ENCODE data around the gene TEX29. TPM values are rescaled to one million over a fixed set of nuclear protein-coding genes. Genes with fewer than 3 reads are reported as not detected.

The TEX29 gene
- total RNA-seq, 6 donors from 2014 or later, result 0.37 to 1.2 (median 0.63) TPM; not detected in 3

- H3K9me3 ChIP-seq, result no peaks in the 10 kb centered on the region
- TF ChIP-seq CTCF (IDR thresholded peaks at IDR 0.05) (no peak), EP300 (IDR thresholded peaks at IDR 0.05) (no peak), POLR2A (IDR thresholded peaks at IDR 0.05) (no peak), POLR2AphosphoS5 (IDR thresholded peaks at IDR 0.05) (no peak)
- no peak overlapping the region for H3K27ac ChIP-seq
- no peak overlapping the region for H3K4me3 ChIP-seq
- no peaks in the 10 kb centered on the region for H3K36me3 ChIP-seq
- DNase-seq, result no peak
- WGBS, 2 donors, result 50 to 74% methylated on average over 4 of the region's 4 CpGs
- no peak for ATAC-seq (ENCODE audit: low FRiP score in 2 of 2)
- no peaks in the 10 kb centered on the region for H3K4me1 ChIP-seq
- no peaks in the 10 kb centered on the region for H3K27me3 ChIP-seq
Observed at GRCh38 chr13:111356795-111357194, 36.4 kb downstream of the TEX29 start.

- no peak for ATAC-seq (ENCODE audit: low FRiP score in 2 of 2)
Observed at GRCh38 chr13:111359237-111359915, 38.9 kb downstream of the TEX29 start.

GRCh38 chr13:111359930-111360329 is 39.5 kb downstream of the TEX29 start:
- Histone ChIP-seq H3K27me3 (no peaks in the 10 kb centered on the region), H3K4me1 (no peaks in the 10 kb centered on the region), H3K4me3 (no peak overlapping the region), H3K36me3 (no peaks in the 10 kb centered on the region), H3K9me3 (no peaks in the 10 kb centered on the region), H3K27ac (no peak overlapping the region)
- DNase-seq (no peak), ATAC-seq (ENCODE audit: low FRiP score in 2 of 2) (no peak)
- no peak for TF ChIP-seq CTCF (IDR thresholded peaks at IDR 0.05)
- no peak for TF ChIP-seq POLR2AphosphoS5 (IDR thresholded peaks at IDR 0.05)
- no peak for TF ChIP-seq EP300 (IDR thresholded peaks at IDR 0.05)
- TF ChIP-seq POLR2A (IDR thresholded peaks at IDR 0.05), result no peak
- WGBS, 2 donors, result 72 to 75% methylated on average over 7 of the region's 7 CpGs

More at GRCh38 chr13:111359237-111359915, 38.9 kb downstream of the TEX29 start:
- H3K4me3 ChIP-seq, result no peak overlapping the region
- no peaks in the 10 kb centered on the region for H3K27me3 ChIP-seq
- DNase-seq, result no peak
- 63 to 68% methylated on average over 7 to 11 of the region's 11 CpGs for WGBS, 2 donors
- TF ChIP-seq POLR2A (IDR thresholded peaks at IDR 0.05) (no peak), POLR2AphosphoS5 (IDR thresholded peaks at IDR 0.05) (no peak), CTCF (IDR thresholded peaks at IDR 0.05) (no peak), EP300 (IDR thresholded peaks at IDR 0.05) (no peak)
- no peaks in the 10 kb centered on the region for H3K4me1 ChIP-seq
- no peaks in the 10 kb centered on the region for H3K9me3 ChIP-seq
- no peaks in the 10 kb centered on the region for H3K36me3 ChIP-seq
- H3K27ac ChIP-seq, result no peak overlapping the region

- TF ChIP-seq EP300 (IDR thresholded peaks at IDR 0.05) (no peak), CTCF (IDR thresholded peaks at IDR 0.05) (no peak), POLR2A (IDR thresholded peaks at IDR 0.05) (no peak), POLR2AphosphoS5 (IDR thresholded peaks at IDR 0.05) (no peak)
- H3K4me1 ChIP-seq, result no peaks in the 10 kb centered on the region
- H3K27ac ChIP-seq, result no peak overlapping the region
- WGBS, 2 donors, result 82 to 84% methylated on average over 9 of the region's 9 CpGs
- H3K4me3 ChIP-seq, result no peak overlapping the region
- H3K9me3 ChIP-seq, result no peaks in the 10 kb centered on the region
- no peaks in the 10 kb centered on the region for H3K36me3 ChIP-seq
- ATAC-seq (ENCODE audit: low FRiP score in 2 of 2) (no peak), DNase-seq (no peak)
- H3K27me3 ChIP-seq, result no peaks in the 10 kb centered on the region
Observed at GRCh38 chr13:111360452-111360851, 40.0 kb downstream of the TEX29 start.

All from upper lobe of left lung (tissue), 6 donors.